Fibroblast of lung (primary cell): ENCODE results near the gene CUL2. TPM values are rescaled to one million over a fixed set of nuclear protein-coding genes. Genes with fewer than 3 reads are reported as not detected.

Experiments
- DNase-seq, 2 donors: peaks; one replicate each; pipeline versions ENCODE4 v3.0.0 to v3.0.0-alpha.2; 2010; ENCODE audit warnings: low read depth in 2 of 2
- H2AFZ ChIP-seq: 2 replicates; pipeline ENCODE4 v1.5.1; 2012; ENCODE audit warnings: low read length, control low read depth, inconsistent platforms
- H3K27ac ChIP-seq: 2 replicates; pipeline ENCODE4 v1.5.1; 2011; ENCODE audit warnings: low read length, control low read depth; ENCODE audit not compliant: insufficient read depth
- H3K27me3 ChIP-seq: 2 replicates; pipeline ENCODE4 v1.5.1; 2011; ENCODE audit warnings: mild to moderate bottlenecking, low read length; ENCODE audit not compliant: control insufficient read depth, insufficient read depth
- H3K36me3 ChIP-seq: 2 replicates; pipeline ENCODE4 v1.5.1; 2011; ENCODE audit warnings: low read length; ENCODE audit not compliant: control insufficient read depth, insufficient read depth
- H3K4me1 ChIP-seq: 2 replicates; pipeline ENCODE4 v1.5.1; 2011; ENCODE audit warnings: low read length; ENCODE audit not compliant: control insufficient read depth, insufficient read depth; ENCODE audit errors: extremely low read depth
- H3K4me2 ChIP-seq: 2 replicates; pipeline ENCODE4 v1.5.1; 2011; ENCODE audit warnings: low read length, control low read depth; ENCODE audit not compliant: insufficient read depth; ENCODE audit errors: extremely low read depth
- H3K4me3 ChIP-seq, 4 experiments: fragments of 200-600 bp in 1 of 4; sonication (generic) in 1 of 4; replicated peaks in 1 of 4; 2 replicates each; pipeline ENCODE4 v1.5.1; 2011 to 2016; ENCODE audit warnings: low read length in 4 of 4, low read depth in 3 of 4, mild to moderate bottlenecking in 3 of 4, control low read depth in 2 of 4, inconsistent platforms in 1 of 4, mixed read lengths in 1 of 4; ENCODE audit not compliant: insufficient read depth in 1 of 4; ENCODE audit errors: control extremely low read depth in 1 of 4
- H3K79me2 ChIP-seq: 2 replicates; pipeline ENCODE4 v1.5.1; 2012; ENCODE audit warnings: mild to moderate bottlenecking, low read length, inconsistent platforms; ENCODE audit not compliant: control insufficient read depth, insufficient read depth
- H3K9ac ChIP-seq: 2 replicates; pipeline ENCODE4 v1.5.1; 2011; ENCODE audit warnings: mild to moderate bottlenecking, low read length, control low read depth; ENCODE audit not compliant: insufficient read depth
- H3K9me3 ChIP-seq: 2 replicates; pipeline ENCODE4 v1.5.1; 2012; ENCODE audit warnings: low read depth, low read length; ENCODE audit not compliant: control insufficient read depth, insufficient read depth
- H4K20me1 ChIP-seq: 2 replicates; pipeline ENCODE4 v1.5.1; 2011; ENCODE audit warnings: low read length; ENCODE audit not compliant: control insufficient read depth, insufficient read depth; ENCODE audit errors: extremely low read depth
- CTCF ChIP-seq, 2 donors: IDR thresholded peaks in 1 of 2; conservative IDR thresholded peaks in 1 of 2; 1 replicate in 1 of 2; 2 replicates in 1 of 2; pipeline ENCODE4 v1.5.1; 2011 to 2012; ENCODE audit warnings: low read length in 2 of 2, control low read depth in 1 of 2, inconsistent platforms in 1 of 2, low read depth in 1 of 2, mild to moderate bottlenecking in 1 of 2
- EZH2 ChIP-seq: IDR thresholded peaks from 2 replicates; pipeline ENCODE4 v1.5.1; 2012; ENCODE audit warnings: low read length, control low read depth, mild to moderate bottlenecking; ENCODE audit errors: missing control alignments
- polyA plus RNA-seq, 2 donors: library from polyadenylated mRNA; depleted of rRNA in 1 of 2; stranded (reverse) in 1 of 2; unstranded in 1 of 2; fragments of >200 nt; gene quantifications; 2 replicates each; pipeline ENCODE4 v1.2.1, GENCODE V29; 2011 to 2012; ENCODE audit warnings: missing spikeins in 1 of 2
- total RNA-seq: library from RNA; depleted of rRNA; stranded (reverse); fragments of >200 nt; gene quantifications from 2 replicates; pipeline ENCODE4 v1.2.1, GENCODE V29; 2014

CUL2 gene
- total and polyA plus RNA-seq, 2 donors (not counting 1 experiment from before 2014, with no cell fraction given): 22.8 to 36.0 TPM

- no peaks in the 10 kb centered on the region for H3K36me3 ChIP-seq
- H3K9ac ChIP-seq: no peak overlapping the region
- no peak overlapping the region for H3K4me3 ChIP-seq
- DNase-seq: peak; percentile 59 to 83
- TF ChIP-seq EZH2 (no peak), CTCF (conservative IDR thresholded peaks at IDR 0.05 in 1 of 2, IDR thresholded peaks at IDR 0.05 in 1 of 2; ENCODE audit: low read depth in 1 of 2, low read length in 2 of 2) (no peak)
- no peak overlapping the region for H2AFZ ChIP-seq
- no peaks in the 10 kb centered on the region for H4K20me1 ChIP-seq
- no peaks in the 10 kb centered on the region for H3K9me3 ChIP-seq
- no peak overlapping the region for H3K27ac ChIP-seq
- peaks cover 64% of the 10 kb centered on the region for H3K79me2 ChIP-seq
- no peak overlapping the region for H3K4me2 ChIP-seq
- H3K4me1 ChIP-seq: peaks cover 2% of the 10 kb centered on the region
- no peaks in the 10 kb centered on the region for H3K27me3 ChIP-seq
These were observed 10.4 kb downstream of the CUL2 start for GRCh38 chr10:35079763-35080162.

GRCh38 chr10:35079265-35079664 is 10.9 kb downstream of the CUL2 start:
- no peaks in the 10 kb centered on the region for H4K20me1 ChIP-seq
- no peaks in the 10 kb centered on the region for H3K36me3 ChIP-seq
- H2AFZ ChIP-seq: no peak overlapping the region
- no peak overlapping the region for H3K9ac ChIP-seq
- peaks cover 2% of the 10 kb centered on the region for H3K4me1 ChIP-seq
- no peak overlapping the region for H3K4me3 ChIP-seq
- no peak overlapping the region for H3K27ac ChIP-seq
- H3K79me2 ChIP-seq: peaks cover 64% of the 10 kb centered on the region
- H3K9me3 ChIP-seq: no peaks in the 10 kb centered on the region
- no peak for TF ChIP-seq EZH2
- TF ChIP-seq CTCF (conservative IDR thresholded peaks at IDR 0.05 in 1 of 2, IDR thresholded peaks at IDR 0.05 in 1 of 2; ENCODE audit: low read depth in 1 of 2, low read length in 2 of 2): no peak
- H3K27me3 ChIP-seq: no peaks in the 10 kb centered on the region
- no peak overlapping the region for H3K4me2 ChIP-seq
- no peak for DNase-seq

- H3K4me2 ChIP-seq: no peak overlapping the region
- no peak overlapping the region for H2AFZ ChIP-seq
- no peak overlapping the region for H3K9ac ChIP-seq
- no peak overlapping the region for H3K4me3 ChIP-seq
- H3K27me3 ChIP-seq: no peaks in the 10 kb centered on the region
- no peaks in the 10 kb centered on the region for H3K36me3 ChIP-seq
- H4K20me1 ChIP-seq: no peaks in the 10 kb centered on the region
- no peak overlapping the region for H3K27ac ChIP-seq
- TF ChIP-seq CTCF (conservative IDR thresholded peaks at IDR 0.05 in 1 of 2, IDR thresholded peaks at IDR 0.05 in 1 of 2; ENCODE audit: low read depth in 1 of 2, low read length in 2 of 2) (no peak), EZH2 (no peak)
- H3K79me2 ChIP-seq: peaks cover 43% of the 10 kb centered on the region
- peaks cover 2% of the 10 kb centered on the region for H3K4me1 ChIP-seq
- no peaks in the 10 kb centered on the region for H3K9me3 ChIP-seq
- no peak for DNase-seq
These were observed 14.9 kb downstream of the CUL2 start for GRCh38 chr10:35075228-35075627.
